B cell (primary cell): ENCODE data around the gene CNST. TPM values are rescaled to one million over a fixed set of nuclear protein-coding genes. Genes with fewer than 3 reads are reported as not detected.
"Not testable (repeated sequence)": the region's sequence is repeated elsewhere in the genome, so short reads cannot be mapped to it uniquely, and the experiment has no call there.

ENCODE experiments used
- ATAC-seq: fragments of 200-7000 bp; cut with Tn5 transposase; one replicate; pipeline ENCODE4 v1.10.0; 2021; ENCODE audit warnings: low read depth, mild to moderate bottlenecking, moderate number of reproducible peaks, moderate library complexity
- CTCF ChIA-PET: fragments of 350-600 bp; sonication (Branson Sonifier 250); formaldehyde crosslinking; loops from one replicate; lab custom pipeline; 2021; ENCODE audit warnings: antibody characterized with exemption, inconsistent platforms; lab: Charles Lee
- POLR2A ChIA-PET: fragments of 350-600 bp; sonication (Branson Sonifier 250); formaldehyde crosslinking; loops from one replicate; lab custom pipeline; 2021; ENCODE audit warnings: antibody characterized with exemption; lab: Charles Lee
- DNase-seq: peaks from one replicate; pipeline ENCODE4 v3.0.0; 2013
- H2AFZ ChIP-seq: 2 replicates; pipeline ENCODE4 v1.6.1; 2012; ENCODE audit warnings: mild to moderate bottlenecking, low read depth, low read length; ENCODE audit not compliant: insufficient read depth, poor library complexity, severe bottlenecking
- H3K27ac ChIP-seq, 2 donors: 1 replicate in 1 of 2; 2 replicates in 1 of 2; pipeline ENCODE4 v1.5.1; 2012 to 2013; ENCODE audit warnings: low read length in 2 of 2, mild to moderate bottlenecking in 2 of 2, moderate library complexity in 1 of 2
- H3K27me3 ChIP-seq, 4 experiments: fragments of 200-600 bp in 1 of 4; sonication (generic) in 1 of 4; replicated peaks in 1 of 4; 1 replicate in 2 of 4; 2 replicates in 2 of 4; pipeline versions ENCODE4 v1.6.1 to v1.7.0; 2013 to 2016; ENCODE audit warnings: low read length in 3 of 4, mild to moderate bottlenecking in 2 of 4, mixed read lengths in 1 of 4, moderate library complexity in 1 of 4; ENCODE audit not compliant: insufficient read depth in 4 of 4, control insufficient read depth in 3 of 4; ENCODE audit errors: control extremely low read depth in 1 of 4
- H3K36me3 ChIP-seq, 2 experiments: replicated peaks in 1 of 2; 1 replicate in 1 of 2; 2 replicates in 1 of 2; pipeline versions ENCODE4 v1.6.1 to v1.7.1; 2013; ENCODE audit warnings: low read length in 1 of 2; ENCODE audit not compliant: insufficient read depth in 2 of 2, control insufficient read depth in 1 of 2; ENCODE audit errors: control extremely low read depth in 1 of 2, extremely low read depth in 1 of 2
- H3K4me1 ChIP-seq, 2 donors: fragments of 200-600 bp in 1 of 2; sonication (generic) in 1 of 2; 1 replicate in 1 of 2; 2 replicates in 1 of 2; pipeline versions ENCODE4 v1.5.1 to v1.6.1; 2013 to 2017; ENCODE audit warnings: low read length in 2 of 2; ENCODE audit not compliant: control insufficient read depth in 2 of 2, insufficient read depth in 2 of 2
- H3K4me2 ChIP-seq: replicated peaks from 2 replicates; pipeline ENCODE3; 2012; ENCODE audit warnings: mild to moderate bottlenecking, low read depth, low read length; ENCODE audit not compliant: poor library complexity, severe bottlenecking
- H3K4me3 ChIP-seq, 5 experiments: fragments of 200-600 bp in 1 of 5; sonication (generic) in 1 of 5; 1 replicate in 3 of 5; 2 replicates in 2 of 5; pipeline versions ENCODE4 v1.5.1 to v1.7.0; 2011 to 2016; ENCODE audit warnings: low read length in 4 of 5, mild to moderate bottlenecking in 4 of 5, low read depth in 2 of 5, control low read depth in 1 of 5, moderate library complexity in 1 of 5; ENCODE audit not compliant: insufficient read depth in 1 of 5; ENCODE audit errors: control extremely low read depth in 1 of 5, extremely low read depth in 1 of 5
- H3K79me2 ChIP-seq: fragments of 200-600 bp; sonication (generic); one replicate; pipeline ENCODE4 v1.6.0; 2016; ENCODE audit warnings: low read length; ENCODE audit not compliant: control insufficient read depth, insufficient read depth
- H3K9ac ChIP-seq: fragments of 200-600 bp; sonication (generic); 2 replicates; pipeline ENCODE4 v1.6.1; 2017; ENCODE audit warnings: mild to moderate bottlenecking, low read length, moderate library complexity
- H3K9me3 ChIP-seq, 3 donors: one replicate each; pipeline versions ENCODE4 v1.6.1 to v1.7.1; 2013; ENCODE audit warnings: low read length in 2 of 3; ENCODE audit not compliant: control insufficient read depth in 2 of 3, insufficient read depth in 1 of 3; ENCODE audit errors: control extremely low read depth in 1 of 3
- H4K20me1 ChIP-seq: 2 replicates; pipeline ENCODE4 v1.6.0; 2012; ENCODE audit warnings: mild to moderate bottlenecking, low read length; ENCODE audit not compliant: insufficient read depth, control insufficient read depth, poor library complexity, severe bottlenecking
- H3K27ac Mint-ChIP-seq: one replicate; pipeline ENCODE4 v1.8.0; 2021; ENCODE audit warnings: mixed read lengths
- H3K27me3 Mint-ChIP-seq: one replicate; pipeline ENCODE4 v1.8.0; 2021; ENCODE audit warnings: mixed read lengths
- H3K4me1 Mint-ChIP-seq: one replicate; pipeline ENCODE4 v1.8.0; 2021; ENCODE audit warnings: mixed read lengths
- H3K4me3 Mint-ChIP-seq: one replicate; pipeline ENCODE4 v1.8.0; 2021; ENCODE audit warnings: mixed read lengths
- H3K9me3 Mint-ChIP-seq: one replicate; pipeline ENCODE4 v1.8.0; 2022; ENCODE audit warnings: mixed read lengths; ENCODE audit not compliant: insufficient read depth
- CTCF ChIP-seq: fragments of 200-600 bp; IDR thresholded peaks from one replicate; pipeline ENCODE4 v1.8.0; 2022; ENCODE audit warnings: antibody characterized with exemption, mild to moderate bottlenecking
- EZH2 ChIP-seq: IDR thresholded peaks from 2 replicates; pipeline ENCODE4 v1.6.1; 2012; ENCODE audit warnings: borderline replicate concordance, low read depth, mild to moderate bottlenecking, moderate library complexity, low read length; ENCODE audit not compliant: insufficient read depth, poor library complexity, severe bottlenecking
- WGBS: methylation state at CpG from one replicate; pipeline ENCODE4 v1.1.5; 2013; ENCODE audit warnings: missing lambda C conversion rate; ENCODE audit not compliant: insufficient coverage; 5-methylcytosine and 5-hydroxymethylcytosine counted together
- intact Hi-C: fragments of 100-400 bp; cut with micrococcal nuclease; formaldehyde crosslinking; loops from one replicate; pipeline ENCODE4 v1.10.0; 2022
- polyA plus RNA-seq: library from polyadenylated mRNA; depleted of rRNA; stranded (reverse); fragments of >200 nt; gene quantifications from 2 replicates; pipeline ENCODE4 v1.2.3, GENCODE V29; 2012
- total RNA-seq, 2 donors: library from RNA; stranded (reverse); fragments of 120-200 nt in 1 of 2; gene quantifications; 1 replicate in 1 of 2; 2 replicates in 1 of 2; pipeline versions ENCODE4 v1.2.3 to v1.2.4, GENCODE V29; 2013 to 2022

Gene CNST
- total and polyA plus RNA-seq, 2 donors (not counting 1 experiment from before 2014, with no cell fraction given), result 26.9 to 54.0 TPM

DNA sequence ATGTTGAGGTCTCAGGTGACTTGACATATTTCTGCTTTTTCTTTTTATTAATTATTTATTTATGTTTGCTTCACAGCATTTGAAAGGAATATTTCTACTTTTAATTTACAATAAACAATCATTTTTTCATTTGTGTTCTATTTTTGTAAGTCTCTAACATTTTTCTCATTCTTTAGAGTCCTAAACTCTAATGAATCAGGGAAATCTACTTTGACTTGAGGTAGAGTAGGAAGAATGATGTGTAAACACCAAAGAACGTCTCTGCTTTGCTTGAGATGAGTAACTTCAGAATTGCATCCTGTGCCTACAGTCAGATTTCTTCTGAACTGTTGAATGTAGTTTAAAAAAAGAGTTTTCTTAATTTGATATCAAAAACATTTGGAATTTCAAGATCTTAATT, 65.2 kb downstream of the CNST start:
- H3K27me3 Mint-ChIP-seq, result no peaks in the 10 kb centered on the region
- Histone ChIP-seq H3K9ac (no peak overlapping the region), H3K4me3 (no peak overlapping the region), H3K79me2 (peaks cover 26% of the 10 kb centered on the region), H3K36me3 (peaks cover 9 to 59% of the 10 kb centered on the region in 2 experiments), H4K20me1 (peaks cover 10% of the 10 kb centered on the region), H3K4me1 (peaks cover 0 to 8% of the 10 kb centered on the region in 2 donors), H2AFZ (no peak overlapping the region), H3K27ac (no peak overlapping the region), H3K4me2 (no peak overlapping the region), H3K9me3 (no peaks in the 10 kb centered on the region), H3K27me3 (no peaks in the 10 kb centered on the region)
- no peak overlapping the region for H3K27ac Mint-ChIP-seq
- no peak for TF ChIP-seq EZH2
- CTCF ChIA-PET, result no interaction called here
- no peak for ATAC-seq
- intact Hi-C loops, result no loop called here
- POLR2A ChIA-PET, result no interaction called here
- no peak for DNase-seq
- WGBS, result no CpG with 5 or more reads among the region's 1 CpG
- H3K4me3 Mint-ChIP-seq, result no peak overlapping the region
- peaks cover 12% of the 10 kb centered on the region for H3K4me1 Mint-ChIP-seq
- no peaks in the 10 kb centered on the region for H3K9me3 Mint-ChIP-seq

DNA sequence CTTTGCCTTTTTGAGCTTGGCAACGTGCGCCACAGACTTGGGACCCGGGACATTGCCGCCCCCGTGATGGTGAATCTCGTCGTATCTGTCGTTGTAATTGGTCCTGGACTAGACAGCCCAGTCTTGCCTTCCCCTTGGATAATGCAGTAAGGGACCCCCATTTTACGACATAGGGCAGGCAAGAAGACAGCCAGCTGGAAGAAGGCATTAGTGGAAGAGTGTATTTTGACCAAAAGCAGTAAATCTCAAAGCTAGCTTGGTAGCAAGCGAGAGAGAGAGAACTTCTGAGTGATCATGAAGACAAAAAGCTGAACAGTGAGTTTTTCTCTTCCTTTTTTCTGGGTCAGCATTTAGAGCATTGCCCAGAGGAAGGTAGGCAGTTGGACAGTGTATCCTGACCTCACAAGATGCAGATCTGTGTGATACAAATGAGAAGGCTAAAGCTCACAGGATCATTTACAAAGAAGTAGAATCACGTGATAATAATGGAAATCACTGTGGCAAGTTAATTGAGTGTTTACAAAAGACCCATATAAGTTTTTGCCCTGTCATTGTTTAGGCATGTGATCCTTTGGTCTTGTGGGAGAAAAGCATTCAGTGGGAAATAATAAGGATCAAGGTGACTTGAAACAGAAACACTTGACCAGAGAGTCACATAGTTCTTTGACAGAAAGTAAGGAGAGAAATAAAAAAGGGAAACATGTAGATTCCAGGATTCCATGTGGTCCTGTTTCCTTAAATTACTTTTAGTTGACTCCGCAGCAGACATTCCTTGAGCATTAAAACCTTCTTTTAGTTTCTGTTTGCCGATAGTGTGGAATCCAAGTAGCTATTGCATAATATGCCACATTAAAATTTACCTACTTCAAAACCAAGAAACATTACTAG, 66.3 kb downstream of the CNST start:
- no peak overlapping the region for H3K4me3 ChIP-seq
- intact Hi-C loops, result no loop called here
- H2AFZ ChIP-seq, result no peak overlapping the region
- DNase-seq, result no peak
- peaks cover 7 to 60% of the 10 kb centered on the region in 2 experiments for H3K36me3 ChIP-seq
- peaks cover 0 to 8% of the 10 kb centered on the region in 2 donors for H3K4me1 ChIP-seq
- CTCF ChIA-PET, result interaction anchor here (0.8 kb wide), 1 partner anchor 10 kb away, joined by 3 read pairs; no protein-coding TSS in a partner anchor
- no peak overlapping the region for H3K9ac ChIP-seq
- H3K4me3 Mint-ChIP-seq, result no peak overlapping the region
- peaks cover 12% of the 10 kb centered on the region for H3K4me1 Mint-ChIP-seq
- POLR2A ChIA-PET, result no interaction called here
- 100% methylated on average over 10 of the region's 13 CpGs for WGBS
- peaks cover 12% of the 10 kb centered on the region for H4K20me1 ChIP-seq
- H3K9me3 ChIP-seq, result no peaks in the 10 kb centered on the region
- no peaks in the 10 kb centered on the region for H3K27me3 Mint-ChIP-seq
- H3K79me2 ChIP-seq, result peaks cover 32% of the 10 kb centered on the region
- ATAC-seq, result no peak
- no peak overlapping the region for H3K27ac ChIP-seq
- no peaks in the 10 kb centered on the region for H3K9me3 Mint-ChIP-seq
- H3K4me2 ChIP-seq, result no peak overlapping the region
- H3K27ac Mint-ChIP-seq, result no peak overlapping the region
- H3K27me3 ChIP-seq, result no peaks in the 10 kb centered on the region
- TF ChIP-seq EZH2 (no peak), CTCF (no peak)

DNA sequence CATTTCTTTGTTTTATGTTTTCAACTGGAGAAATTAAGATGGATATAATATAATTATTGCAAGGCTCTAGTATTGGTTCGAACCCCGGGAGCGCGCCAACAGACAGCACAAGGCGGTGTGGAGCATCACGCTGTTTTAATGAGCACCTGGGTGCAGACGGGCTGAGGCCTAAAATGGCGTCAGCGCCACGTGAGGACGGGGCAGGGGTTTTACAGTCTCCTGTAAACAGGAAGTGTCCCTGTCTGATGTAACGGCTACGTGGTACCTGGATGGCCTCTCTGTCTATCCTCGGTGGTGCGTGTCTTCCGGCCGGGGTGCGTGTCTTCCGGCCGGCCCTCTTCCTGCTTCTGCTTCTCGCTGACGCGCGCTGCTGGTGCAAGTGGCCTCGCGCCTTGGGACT, 68.4 kb downstream of the CNST start:
- H3K9ac ChIP-seq, H3K9me3 Mint-ChIP-seq, CTCF ChIA-PET, H3K27ac ChIP-seq, ATAC-seq, H3K4me2 ChIP-seq, H3K4me1 ChIP-seq, H3K4me3 Mint-ChIP-seq, H3K27me3 ChIP-seq, H3K4me1 Mint-ChIP-seq, H3K4me3 ChIP-seq, POLR2A ChIA-PET, H3K27ac Mint-ChIP-seq, intact Hi-C loops, H2AFZ ChIP-seq, H3K27me3 Mint-ChIP-seq, H3K9me3 ChIP-seq, DNase-seq: not testable (repeated sequence)
- 97% methylated on average over 7 of the region's 26 CpGs for WGBS
- peaks cover 50% of the 10 kb centered on the region for H3K79me2 ChIP-seq
- H3K36me3 ChIP-seq, result peaks cover 7 to 68% of the 10 kb centered on the region in 2 experiments
- H4K20me1 ChIP-seq, result peaks cover 25% of the 10 kb centered on the region
